ENCODE data around the gene TLR10. TPM values are rescaled to one million over a fixed set of nuclear protein-coding genes. Genes with fewer than 3 reads are reported as not detected.
"Not testable (repeated sequence)": the region's sequence is repeated elsewhere in the genome, so short reads cannot be mapped to it uniquely, and the experiment has no call there.

Gene TLR10
- polyA plus RNA-seq (ENCODE audit: insufficient read length in 12 of 12), result 1 to 10 TPM in 1 of 12 donors, under 1 TPM in 9, not detected in 2; 0.14 to 3.1 (median 0.35) TPM
- long read RNA-seq, donor 1, result 0 reads
- long read RNA-seq, donor 2, result 0 reads
- long read RNA-seq, donor 3, result 0 reads
- long read RNA-seq, donor 4, result 0 reads
- long read RNA-seq, donor 5, result 0 reads
- long read RNA-seq, donor 6, result 0 reads
- long read RNA-seq, donor 7, result 0 reads
- long read RNA-seq, donor 8, partial matches to known transcripts, result 0 of 1 reads
- long read RNA-seq, donor 8, other reads (novel, unspliced or antisense), result 0 of 1 reads
- long read RNA-seq, donor 9, result 0 reads
- long read RNA-seq, donor 10, result 0 reads
- long read RNA-seq, donor 11, result 0 reads

GRCh38 chr4:38782452-38783108 lies at the start of gene TLR10:
TLR10 (minus strand) TSS chr4:38782990; CDS start chr4:38775590, 7,400 bp downstream.
- DNase-seq, result peak; percentile 60

- DNase-seq, result no peak
These were observed 49.4 kb upstream of the TLR10 start for GRCh38 chr4:38832206-38832605.

GRCh38 chr4:38831653-38832052 lies 48.9 kb upstream of the TLR10 start:
- DNase-seq, result no peak

- no peak for DNase-seq
These were observed 46.4 kb upstream of the TLR10 start for GRCh38 chr4:38829237-38829636.

- DNase-seq, result no peak
These were observed 41.0 kb upstream of the TLR10 start for GRCh38 chr4:38823766-38824165.

GRCh38 chr4:38822748-38823303 lies 40.0 kb upstream of the TLR10 start:
- DNase-seq, result no peak

- no peak for DNase-seq
These were observed 38.9 kb upstream of the TLR10 start for GRCh38 chr4:38821739-38822138.

- DNase-seq, result no peak
These were observed 37.7 kb upstream of the TLR10 start for GRCh38 chr4:38820329-38821061.

- DNase-seq, result no peak
These were observed 36.8 kb upstream of the TLR10 start for GRCh38 chr4:38819569-38819968.

GRCh38 chr4:38818441-38818976 lies 35.7 kb upstream of the TLR10 start:
- no peak for DNase-seq

GRCh38 chr4:38815885-38816782 lies 33.3 kb upstream of the TLR10 start:
- no peak for DNase-seq

- DNase-seq, result no peak
These were observed 31.6 kb upstream of the TLR10 start for GRCh38 chr4:38814386-38814785.

- no peak for DNase-seq
These were observed 28.5 kb upstream of the TLR10 start for GRCh38 chr4:38811297-38811696.

GRCh38 chr4:38807462-38807861 lies 24.7 kb upstream of the TLR10 start:
- not testable (repeated sequence) for DNase-seq

GRCh38 chr4:38806251-38806650 lies 23.5 kb upstream of the TLR10 start:
- not testable (repeated sequence) for DNase-seq

- no peak for DNase-seq
These were observed 22.8 kb upstream of the TLR10 start for GRCh38 chr4:38805530-38806145.

GRCh38 chr4:38804654-38805295 lies 22.0 kb upstream of the TLR10 start, which contains the start of gene TLR1:
TLR1 (minus strand) TSS chr4:38804791; CDS start chr4:38798831, 5,960 bp downstream.
- DNase-seq, result peak; percentile 69

- peak; percentile 46 for DNase-seq
These were observed 21.3 kb upstream of the TLR10 start for GRCh38 chr4:38803833-38804653.

Measured in muscle of arm (tissue), 14 donors.